ENCODE measurements around the gene AHCTF1.
A peak's percentile ranks its signal among the peaks of the same experiment; 100 is the strongest.
"Not testable (repeated sequence)": the region's sequence is repeated elsewhere in the genome, so short reads cannot be mapped to it uniquely, and the experiment has no call there.

Gene AHCTF1

DNA sequence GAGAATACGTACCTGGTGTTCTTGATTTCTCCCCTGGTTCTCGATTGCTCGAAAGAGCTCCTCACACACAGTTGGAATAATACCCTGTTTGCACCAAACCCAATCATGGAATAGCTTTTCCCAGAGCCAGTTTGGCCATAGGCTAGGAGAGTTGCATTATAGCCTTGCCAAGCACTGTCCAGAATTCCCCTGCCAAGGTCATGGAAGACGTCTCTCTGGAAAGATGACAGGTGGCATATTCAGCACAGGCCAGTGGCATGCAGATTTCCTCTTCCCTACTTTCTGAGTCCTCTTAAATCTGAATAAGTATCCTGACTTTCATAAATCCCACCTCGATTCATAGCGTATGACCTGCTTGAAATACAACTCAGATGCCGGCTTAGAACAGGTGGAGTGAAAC is 111.1 kb downstream of the AHCTF1 start:
- TF ChIP-seq, protein P1, sequence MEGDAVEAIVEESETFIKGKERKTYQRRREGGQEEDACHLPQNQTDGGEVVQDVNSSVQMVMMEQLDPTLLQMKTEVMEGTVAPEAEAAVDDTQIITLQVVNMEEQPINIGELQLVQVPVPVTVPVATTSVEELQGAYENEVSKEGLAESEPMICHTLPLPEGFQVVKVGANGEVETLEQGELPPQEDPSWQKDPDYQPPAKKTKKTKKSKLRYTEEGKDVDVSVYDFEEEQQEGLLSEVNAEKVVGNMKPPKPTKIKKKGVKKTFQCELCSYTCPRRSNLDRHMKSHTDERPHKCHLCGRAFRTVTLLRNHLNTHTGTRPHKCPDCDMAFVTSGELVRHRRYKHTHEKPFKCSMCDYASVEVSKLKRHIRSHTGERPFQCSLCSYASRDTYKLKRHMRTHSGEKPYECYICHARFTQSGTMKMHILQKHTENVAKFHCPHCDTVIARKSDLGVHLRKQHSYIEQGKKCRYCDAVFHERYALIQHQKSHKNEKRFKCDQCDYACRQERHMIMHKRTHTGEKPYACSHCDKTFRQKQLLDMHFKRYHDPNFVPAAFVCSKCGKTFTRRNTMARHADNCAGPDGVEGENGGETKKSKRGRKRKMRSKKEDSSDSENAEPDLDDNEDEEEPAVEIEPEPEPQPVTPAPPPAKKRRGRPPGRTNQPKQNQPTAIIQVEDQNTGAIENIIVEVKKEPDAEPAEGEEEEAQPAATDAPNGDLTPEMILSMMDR (conservative IDR thresholded peaks at IDR 0.05; ENCODE audit: low read depth, low read length) = no peak
- no peak overlapping the region for H3K4me3 ChIP-seq (ENCODE audit: low read length)
- DNase-seq (ENCODE audit: low read depth) = no peak

DNA sequence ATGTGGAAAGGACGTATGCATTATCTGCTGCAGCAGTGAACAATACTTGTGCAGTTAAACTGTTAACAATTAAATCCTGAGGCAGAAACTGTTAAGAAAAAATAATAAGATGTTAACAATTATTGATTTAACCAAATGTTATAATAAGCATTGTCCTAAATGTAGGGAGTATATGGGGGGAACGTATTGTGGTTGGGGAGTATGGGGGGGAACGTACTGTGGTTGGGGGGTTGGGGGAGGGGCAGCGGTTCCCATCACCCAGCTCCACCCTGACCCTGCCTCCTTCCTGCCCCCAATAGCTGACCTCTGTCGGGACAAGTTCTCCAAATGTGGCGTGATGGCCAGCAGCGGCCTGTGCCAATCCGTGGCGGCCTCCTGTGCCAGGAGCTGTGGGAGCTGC is 114.0 kb downstream of the AHCTF1 start:
- DNase-seq (ENCODE audit: low read depth); H3K4me3 ChIP-seq (ENCODE audit: low read length): not testable (repeated sequence)

DNA sequence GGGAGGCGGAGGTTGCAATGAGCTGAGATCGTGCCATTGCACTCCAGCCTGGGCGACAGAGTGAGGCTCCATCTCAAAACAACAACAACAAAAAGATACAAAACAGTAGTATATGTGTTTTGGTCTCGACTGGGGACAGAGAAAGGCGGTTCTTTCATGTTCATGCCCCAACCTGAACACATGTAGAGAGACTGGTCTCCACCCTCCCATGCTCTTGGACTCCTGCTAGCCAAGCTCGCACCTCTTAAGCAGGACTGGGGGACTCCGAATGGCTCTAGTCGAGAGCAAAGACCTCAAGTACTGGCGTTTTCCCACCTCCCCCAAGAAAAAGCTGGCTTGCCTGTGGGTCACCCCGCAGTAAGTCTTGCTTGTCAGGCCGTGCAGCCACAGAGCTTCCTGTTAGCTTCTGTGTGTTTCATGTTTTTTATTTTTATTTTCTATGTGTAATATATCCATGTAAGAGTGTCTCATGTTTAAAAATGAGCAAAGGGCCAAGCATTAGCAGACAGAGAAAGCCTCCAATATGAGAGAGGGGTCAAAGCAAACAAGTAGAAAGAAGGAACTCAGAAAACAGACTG is 116.0 kb downstream of the AHCTF1 start:
- H3K4me3 ChIP-seq (ENCODE audit: low read length) = no peak overlapping the region
- DNase-seq (ENCODE audit: low read depth) = no peak
- TF ChIP-seq, protein P1 (conservative IDR thresholded peaks at IDR 0.05; ENCODE audit: low read depth, low read length) = no peak

DNA sequence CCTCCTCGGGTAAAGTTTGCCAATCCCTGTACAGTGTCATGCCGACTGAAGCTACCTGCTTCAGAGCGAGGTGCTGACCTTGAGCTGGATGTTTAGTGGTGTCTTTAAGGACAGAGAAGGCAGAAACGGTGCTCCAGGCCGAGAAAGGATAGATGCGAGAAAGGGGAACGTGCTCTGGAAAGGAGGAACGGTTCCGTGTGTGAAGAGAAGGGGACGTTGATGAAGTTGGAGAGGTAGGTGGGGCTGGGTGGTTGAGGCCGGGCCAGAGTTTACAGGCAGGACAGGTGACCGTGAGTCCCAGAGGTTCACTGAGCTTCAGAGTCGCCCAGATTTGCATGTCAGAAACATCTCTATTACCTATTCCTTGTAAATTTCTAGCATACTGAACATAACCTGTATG is 116.9 kb downstream of the AHCTF1 start:
- TF ChIP-seq, protein P1 (conservative IDR thresholded peaks at IDR 0.05; ENCODE audit: low read depth, low read length) = no peak
- no peak for DNase-seq (ENCODE audit: low read depth)

DNA sequence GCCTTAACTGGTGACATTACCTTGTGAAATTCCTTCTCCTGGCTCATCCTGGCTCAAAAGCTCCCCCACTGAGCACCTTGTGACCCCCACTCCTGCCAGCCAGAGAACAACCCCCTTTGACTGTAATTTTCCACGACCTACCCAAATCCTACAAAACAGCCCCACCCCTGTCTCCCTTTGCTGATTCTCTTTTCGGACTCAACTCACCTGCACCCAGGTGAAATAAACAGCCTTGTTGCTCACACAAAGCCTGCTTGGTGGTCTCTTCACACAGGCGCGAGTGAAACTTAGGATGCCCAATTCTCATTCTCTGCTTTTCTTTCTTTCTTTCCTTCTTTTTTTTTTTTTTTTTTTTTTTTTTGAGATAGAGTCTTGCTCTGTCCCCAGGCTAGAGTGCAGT is 118.4 kb downstream of the AHCTF1 start:
- not testable (repeated sequence) for DNase-seq (ENCODE audit: low read depth); H3K4me3 ChIP-seq (ENCODE audit: low read length)

More for the DNA sequence above, 116.9 kb downstream of the AHCTF1 start:
- no peak overlapping the region for H3K4me3 ChIP-seq (ENCODE audit: low read length)

DNA sequence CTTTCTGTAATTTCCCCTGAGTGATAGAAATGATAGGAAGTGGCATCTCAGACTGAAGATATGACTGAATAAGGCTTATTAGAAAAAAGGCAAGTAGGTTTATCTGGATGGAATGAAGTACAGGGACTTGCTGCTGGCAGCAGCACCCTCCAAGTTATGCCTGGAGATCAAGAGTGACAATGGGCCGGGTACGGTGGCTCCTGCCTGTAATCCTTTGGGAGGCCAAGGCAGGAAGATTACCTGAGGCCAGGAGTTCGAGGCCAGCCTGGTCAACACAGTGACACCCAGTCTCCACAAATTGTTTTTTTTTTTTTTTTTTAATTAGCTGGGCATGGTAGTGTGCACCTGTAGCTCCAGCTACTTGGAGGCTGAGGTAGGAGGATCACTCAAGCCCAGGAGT is 119.8 kb downstream of the AHCTF1 start:
- no peak for DNase-seq (ENCODE audit: low read depth)
- TF ChIP-seq, protein P1 (conservative IDR thresholded peaks at IDR 0.05; ENCODE audit: low read depth, low read length) = no peak
- H3K4me3 ChIP-seq (ENCODE audit: low read length) = no peak overlapping the region

DNA sequence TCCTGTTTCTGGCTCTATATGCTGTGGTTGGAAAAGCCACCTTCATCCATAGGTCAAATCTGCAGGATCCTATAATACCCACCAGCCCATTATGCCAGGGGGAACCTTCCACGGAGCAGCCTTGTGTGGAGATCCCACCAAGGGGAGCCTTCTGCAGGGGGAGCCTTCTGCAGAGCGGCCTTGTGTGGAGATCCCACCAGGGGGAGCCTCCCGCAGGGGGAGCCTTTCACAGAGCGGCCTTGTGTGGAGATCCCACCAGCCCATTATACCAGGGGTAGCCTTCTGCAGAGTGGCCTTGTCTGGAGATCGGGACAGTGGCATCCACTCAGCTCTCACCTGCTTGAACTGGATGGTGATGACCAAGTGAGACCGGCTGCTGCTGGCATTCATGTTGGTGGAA is 122.3 kb downstream of the AHCTF1 start:
- no peak for DNase-seq (ENCODE audit: low read depth)
- TF ChIP-seq, protein P1 (conservative IDR thresholded peaks at IDR 0.05; ENCODE audit: low read depth, low read length) = peak; percentile 2

DNA sequence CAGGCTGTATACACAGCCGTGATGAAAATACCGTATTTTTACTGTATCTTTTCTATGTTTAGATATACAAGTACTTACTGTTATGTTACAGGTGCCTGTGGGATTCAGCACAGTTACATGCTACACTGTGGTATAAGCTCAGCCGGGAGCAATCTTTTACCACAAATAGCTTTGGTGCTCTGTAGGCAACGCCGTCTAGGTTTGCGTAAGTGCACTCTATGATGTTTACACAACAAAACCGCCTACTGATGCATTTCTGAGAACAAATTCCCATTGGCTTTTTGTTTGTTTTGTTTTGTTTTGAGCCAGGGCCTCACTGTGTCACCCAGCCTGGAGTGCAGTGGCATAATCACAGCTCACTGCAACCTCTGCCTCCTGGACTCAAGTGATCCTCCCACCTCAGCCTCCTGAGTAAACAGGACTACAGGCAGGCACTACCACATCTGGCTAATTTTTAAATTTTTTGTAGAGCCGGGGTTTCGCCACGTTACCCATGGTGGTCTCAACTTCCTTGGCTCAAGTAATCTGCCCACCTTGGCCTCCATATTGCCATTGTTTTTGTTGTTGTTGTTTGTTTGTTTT is 126.5 kb downstream of the AHCTF1 start:
- TF ChIP-seq, protein P1 (conservative IDR thresholded peaks at IDR 0.05; ENCODE audit: low read depth, low read length) = no peak

More for the DNA sequence above, 122.3 kb downstream of the AHCTF1 start:
- H3K4me3 ChIP-seq (ENCODE audit: low read length) = no peak overlapping the region

More for the DNA sequence above, 126.5 kb downstream of the AHCTF1 start:
- H3K4me3 ChIP-seq (ENCODE audit: low read length) = no peak overlapping the region
- no peak for DNase-seq (ENCODE audit: low read depth)
